CD14-positive monocyte (primary cell): Measurements from ENCODE around the gene SNRPE. TPM values are rescaled to one million over a fixed set of nuclear protein-coding genes. Genes with fewer than 3 reads are reported as not detected.

Source experiments
- DNase-seq, 3 donors: peaks; one replicate each; pipeline ENCODE4 v3.0.0-alpha.2; 2011 to 2022
- H2AFZ ChIP-seq: 2 replicates; pipeline ENCODE4 v1.6.0; 2012; ENCODE audit warnings: mild to moderate bottlenecking, low read depth, low read length, inconsistent platforms; ENCODE audit not compliant: insufficient read depth, poor library complexity, severe bottlenecking
- H3K27ac ChIP-seq, 2 donors: 1 replicate in 1 of 2; 2 replicates in 1 of 2; pipeline ENCODE4 v1.5.1; 2012 to 2013; ENCODE audit warnings: low read length in 2 of 2, control low read depth in 1 of 2, inconsistent platforms in 1 of 2, low read depth in 1 of 2, mild to moderate bottlenecking in 1 of 2
- H3K27me3 ChIP-seq, 2 donors: one replicate each; pipeline versions ENCODE4 v1.6.0 to v1.6.1; 2011 to 2013; ENCODE audit warnings: low read length in 2 of 2; ENCODE audit not compliant: control insufficient read depth in 2 of 2, insufficient read depth in 2 of 2
- H3K36me3 ChIP-seq, 2 donors: replicated peaks in 1 of 2; 1 replicate in 1 of 2; 2 replicates in 1 of 2; pipeline versions ENCODE4 v1.5.1 to v1.6.1; 2012 to 2013; ENCODE audit warnings: low read length in 2 of 2, control low read depth in 1 of 2, inconsistent platforms in 1 of 2, mild to moderate bottlenecking in 1 of 2; ENCODE audit not compliant: insufficient read depth in 2 of 2, control insufficient read depth in 1 of 2
- H3K4me1 ChIP-seq, 2 donors: 1 replicate in 1 of 2; 2 replicates in 1 of 2; pipeline versions ENCODE4 v1.5.1 to v1.6.1; 2012 to 2013; ENCODE audit warnings: low read length in 2 of 2, control low read depth in 1 of 2, inconsistent platforms in 1 of 2, mild to moderate bottlenecking in 1 of 2, moderate library complexity in 1 of 2; ENCODE audit not compliant: insufficient read depth in 2 of 2, control insufficient read depth in 1 of 2
- H3K4me2 ChIP-seq: replicated peaks from 2 replicates; pipeline ENCODE3; 2012; ENCODE audit warnings: low read length, moderate library complexity, mild to moderate bottlenecking; ENCODE audit not compliant: poor library complexity, severe bottlenecking; ENCODE audit errors: extremely low read depth
- H3K4me3 ChIP-seq, 3 experiments: fragments of 200-600 bp in 1 of 3; sonication (generic) in 1 of 3; replicated peaks in 1 of 3; 1 replicate in 2 of 3; 2 replicates in 1 of 3; pipeline ENCODE4 v1.5.1; 2011 to 2013; ENCODE audit warnings: low read length in 3 of 3, mild to moderate bottlenecking in 3 of 3, control low read depth in 2 of 3, low read depth in 2 of 3, inconsistent platforms in 1 of 3, moderate library complexity in 1 of 3
- H3K79me2 ChIP-seq: 2 replicates; pipeline ENCODE4 v1.6.0; 2012; ENCODE audit warnings: mild to moderate bottlenecking, control low read depth, inconsistent platforms, low read length, moderate library complexity; ENCODE audit not compliant: insufficient read depth
- H3K9ac ChIP-seq: 2 replicates; pipeline ENCODE4 v1.6.0; 2017; ENCODE audit warnings: low read length, mild to moderate bottlenecking; ENCODE audit not compliant: insufficient read depth, poor library complexity, severe bottlenecking
- H3K9me3 ChIP-seq, 2 donors: replicated peaks in 1 of 2; 1 replicate in 1 of 2; 2 replicates in 1 of 2; pipeline versions ENCODE4 v1.5.1 to v1.6.1; 2012 to 2013; ENCODE audit warnings: low read length in 2 of 2, control low read depth in 1 of 2; ENCODE audit not compliant: control insufficient read depth in 1 of 2, insufficient read depth in 1 of 2
- H4K20me1 ChIP-seq: 2 replicates; pipeline ENCODE4 v1.6.0; 2012; ENCODE audit warnings: mild to moderate bottlenecking, low read length, control low read depth, moderate library complexity; ENCODE audit not compliant: insufficient read depth
- H3K27ac Mint-ChIP-seq, 7 donors: one replicate each; pipeline ENCODE4 v1.8.0; 2020; ENCODE audit warnings: mild to moderate bottlenecking in 7 of 7, mixed read lengths in 7 of 7, moderate library complexity in 6 of 7, inconsistent platforms in 2 of 7
- H3K27me3 Mint-ChIP-seq, 3 donors: one replicate each; pipeline ENCODE4 v1.8.0; 2021 to 2022; ENCODE audit warnings: low read depth in 3 of 3, mild to moderate bottlenecking in 3 of 3, mixed read lengths in 3 of 3, moderate library complexity in 3 of 3, inconsistent platforms in 1 of 3
- H3K36me3 Mint-ChIP-seq, 2 donors: one replicate each; pipeline ENCODE4 v1.8.0; 2020; ENCODE audit warnings: mixed read lengths in 2 of 2, inconsistent platforms in 1 of 2, mild to moderate bottlenecking in 1 of 2
- H3K4me1 Mint-ChIP-seq: one replicate; pipeline ENCODE4 v1.8.0; 2020; ENCODE audit warnings: mild to moderate bottlenecking, mixed read lengths
- H3K4me3 Mint-ChIP-seq, 2 donors: one replicate each; pipeline ENCODE4 v1.8.0; 2020; ENCODE audit warnings: mild to moderate bottlenecking in 2 of 2, mixed read lengths in 2 of 2, moderate library complexity in 1 of 2
- H3K9me3 Mint-ChIP-seq, 7 donors: one replicate each; pipeline ENCODE4 v1.8.0; 2020 to 2022; ENCODE audit warnings: mixed read lengths in 7 of 7, mild to moderate bottlenecking in 6 of 7, moderate library complexity in 6 of 7, inconsistent platforms in 2 of 7
- WGBS: methylation state at CpG from one replicate; pipeline ENCODE4 v1.1.5; 2013; ENCODE audit warnings: missing lambda C conversion rate; ENCODE audit not compliant: insufficient coverage; 5-methylcytosine and 5-hydroxymethylcytosine counted together
- intact Hi-C, 2 donors: fragments of 100-400 bp; cut with micrococcal nuclease; formaldehyde crosslinking; loops; one replicate each; pipeline versions ENCODE4 v1.15.0 to v1.15.1; 2023
- polyA plus RNA-seq, 3 donors: library from polyadenylated mRNA; depleted of rRNA in 1 of 3; unstranded in 2 of 3; stranded (reverse) in 1 of 3; fragments of 300-500 nt in 2 of 3; fragments of >200 nt in 1 of 3; fragmentation: Illumina TruSeq in 2 of 3; gene quantifications; 1 replicate in 2 of 3; 2 replicates in 1 of 3; pipeline ENCODE4 v1.2.3, GENCODE V29; 2012 to 2021
- TF ChIP-seq, protein P1 (sequence below): fragments of 200-600 bp; IDR thresholded peaks from one replicate; pipeline ENCODE4 v1.8.0; 2022; ENCODE audit warnings: antibody characterized with exemption, mild to moderate bottlenecking

SNRPE gene
- polyA plus RNA-seq, 3 donors, result 86.4 to 198 (median 162) TPM

DNA sequence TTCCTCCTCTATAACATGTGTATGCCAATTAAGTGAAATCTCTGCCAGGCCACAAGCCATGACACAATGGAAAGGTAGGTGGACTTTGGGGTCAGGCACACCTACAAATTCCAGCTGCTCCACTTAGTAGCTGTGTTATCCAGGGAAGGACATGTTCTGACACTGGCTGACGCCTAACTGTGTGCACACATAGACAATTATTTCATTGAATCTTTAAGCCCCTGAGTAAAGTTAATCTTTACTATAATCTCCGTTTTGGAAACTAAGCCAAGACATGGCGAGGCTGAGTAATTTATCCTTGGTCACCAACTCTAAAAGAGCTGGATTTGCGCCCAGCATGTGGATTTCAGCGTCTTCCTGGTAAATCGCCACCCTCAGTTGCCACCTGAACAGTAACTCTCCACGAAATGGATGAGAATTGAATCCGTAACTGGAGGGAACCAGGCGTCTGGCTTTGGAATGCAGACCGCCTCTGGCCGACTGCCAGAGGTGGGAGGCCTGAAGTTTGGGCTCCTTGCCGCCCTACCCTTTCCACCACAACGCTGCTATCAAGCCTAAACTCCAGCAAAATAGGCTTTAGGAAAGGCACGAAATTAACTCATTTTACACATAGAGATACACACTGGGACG is 888 bp upstream of the SNRPE start:
- no peaks in the 10 kb centered on the region for H4K20me1 ChIP-seq
- H3K9ac ChIP-seq, result peak overlapping the region; percentile 27
- H3K27me3 ChIP-seq, result no peaks in the 10 kb centered on the region
- H3K27me3 Mint-ChIP-seq, result peaks cover 0 to 5% (median 0%) of the 10 kb centered on the region in 3 donors
- 86% methylated on average over 11 of the region's 15 CpGs for WGBS
- H3K4me2 ChIP-seq, result no peak overlapping the region
- H2AFZ ChIP-seq, result peak overlapping the region; percentile 100
- H3K4me1 ChIP-seq, result peaks cover 15 to 19% of the 10 kb centered on the region in 2 donors
- no peaks in the 10 kb centered on the region for H3K9me3 ChIP-seq
- H3K36me3 Mint-ChIP-seq, result peaks cover 26 to 36% of the 10 kb centered on the region in 2 donors
- peaks cover 14% of the 10 kb centered on the region for H3K4me1 Mint-ChIP-seq
- no peak overlapping the region for H3K27ac ChIP-seq
- H3K79me2 ChIP-seq, result peaks cover 26% of the 10 kb centered on the region
- peak overlapping the region in 4 of 7 donors; percentile 46 to 96 (median 52) for H3K27ac Mint-ChIP-seq
- intact Hi-C loops, result loop anchor here (2.0 to 5.0 kb wide), 2 partner anchors 267 to 268 kb away; no protein-coding TSS in a partner anchor
- no peak for DNase-seq
- TF ChIP-seq, protein P1, sequence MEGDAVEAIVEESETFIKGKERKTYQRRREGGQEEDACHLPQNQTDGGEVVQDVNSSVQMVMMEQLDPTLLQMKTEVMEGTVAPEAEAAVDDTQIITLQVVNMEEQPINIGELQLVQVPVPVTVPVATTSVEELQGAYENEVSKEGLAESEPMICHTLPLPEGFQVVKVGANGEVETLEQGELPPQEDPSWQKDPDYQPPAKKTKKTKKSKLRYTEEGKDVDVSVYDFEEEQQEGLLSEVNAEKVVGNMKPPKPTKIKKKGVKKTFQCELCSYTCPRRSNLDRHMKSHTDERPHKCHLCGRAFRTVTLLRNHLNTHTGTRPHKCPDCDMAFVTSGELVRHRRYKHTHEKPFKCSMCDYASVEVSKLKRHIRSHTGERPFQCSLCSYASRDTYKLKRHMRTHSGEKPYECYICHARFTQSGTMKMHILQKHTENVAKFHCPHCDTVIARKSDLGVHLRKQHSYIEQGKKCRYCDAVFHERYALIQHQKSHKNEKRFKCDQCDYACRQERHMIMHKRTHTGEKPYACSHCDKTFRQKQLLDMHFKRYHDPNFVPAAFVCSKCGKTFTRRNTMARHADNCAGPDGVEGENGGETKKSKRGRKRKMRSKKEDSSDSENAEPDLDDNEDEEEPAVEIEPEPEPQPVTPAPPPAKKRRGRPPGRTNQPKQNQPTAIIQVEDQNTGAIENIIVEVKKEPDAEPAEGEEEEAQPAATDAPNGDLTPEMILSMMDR, result no peak
- H3K36me3 ChIP-seq, result peaks cover 19 to 37% of the 10 kb centered on the region in 2 donors
- no peaks in the 10 kb centered on the region for H3K9me3 Mint-ChIP-seq
- H3K4me3 Mint-ChIP-seq, result peak overlapping the region; percentile 95 to 100
- peak overlapping the region in 1 of 3 experiments; percentile 100 for H3K4me3 ChIP-seq

DNA sequence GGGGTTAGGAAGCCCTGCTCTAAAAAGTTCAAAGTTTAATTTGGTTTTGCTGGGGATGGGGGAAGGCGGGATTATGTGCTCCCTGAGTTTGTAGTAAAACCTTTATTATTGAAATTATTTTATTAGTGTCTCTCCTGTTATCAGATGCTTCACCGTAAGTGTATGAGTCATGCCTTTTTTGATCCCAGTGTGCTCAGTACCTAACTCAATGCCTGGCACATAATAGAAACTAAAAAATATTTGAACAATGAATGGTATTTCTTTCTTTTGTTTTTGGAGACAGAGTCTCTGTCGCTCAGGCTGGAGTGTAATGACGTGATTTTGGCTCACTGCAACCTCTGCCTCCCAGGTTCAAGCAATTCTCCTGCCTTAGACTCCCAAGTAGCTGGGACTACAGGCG is 6.4 kb downstream of the SNRPE start:
- no peak overlapping the region for H3K4me3 Mint-ChIP-seq
- Histone ChIP-seq H4K20me1 (no peaks in the 10 kb centered on the region), H3K79me2 (peaks cover 11% of the 10 kb centered on the region), H3K4me1 (peaks cover 0 to 2% of the 10 kb centered on the region in 2 donors), H3K9me3 (no peaks in the 10 kb centered on the region), H3K4me3 (no peak overlapping the region), H3K4me2 (no peak overlapping the region), H3K36me3 (peaks cover 73 to 92% of the 10 kb centered on the region in 2 donors), H3K27me3 (no peaks in the 10 kb centered on the region), H2AFZ (no peak overlapping the region), H3K27ac (no peak overlapping the region), H3K9ac (no peak overlapping the region)
- peaks cover 71 to 78% of the 10 kb centered on the region in 2 donors for H3K36me3 Mint-ChIP-seq
- no peak overlapping the region for H3K27ac Mint-ChIP-seq
- no peaks in the 10 kb centered on the region for H3K27me3 Mint-ChIP-seq
- H3K9me3 Mint-ChIP-seq, result no peaks in the 10 kb centered on the region
- no peaks in the 10 kb centered on the region for H3K4me1 Mint-ChIP-seq
- intact Hi-C loops, result no loop called here
- WGBS, result no CpG with 5 or more reads among the region's 5 CpGs
- TF ChIP-seq, protein P1, result no peak
- DNase-seq, result no peak
